Measurements from ENCODE around the gene GRIK4.

GRCh38 chr11:120712014-120712413 lies 200.5 kb downstream of the GRIK4 start:
- TF ChIP-seq CTCF (IDR thresholded peaks at IDR 0.05; ENCODE audit: poor library complexity, severe bottlenecking): no peak
- TF ChIP-seq POLR2AphosphoS5 (IDR thresholded peaks at IDR 0.05): no peak
- no peak for TF ChIP-seq EP300 (conservative IDR thresholded peaks at IDR 0.05; ENCODE audit: poor library complexity, severe bottlenecking)
- no peak for TF ChIP-seq TAF1 (IDR thresholded peaks at IDR 0.05; ENCODE audit: low read depth)
- no peak for TF ChIP-seq RAD21 (conservative IDR thresholded peaks at IDR 0.05)
- no peak for TF ChIP-seq EZH2 (IDR thresholded peaks at IDR 0.05; ENCODE audit: borderline replicate concordance, insufficient read depth, low read length, poor library complexity, severe bottlenecking)
- no peak for TF ChIP-seq REST (IDR thresholded peaks at IDR 0.05; ENCODE audit: borderline replicate concordance)

Data from neural cell (in vitro differentiated cells).